CD14-positive monocyte (primary cell): ENCODE results near the gene PTPRD. TPM values are rescaled to one million over a fixed set of nuclear protein-coding genes. Genes with fewer than 3 reads are reported as not detected.

ENCODE experiments used
- DNase-seq, 3 donors: peaks; one replicate each; pipeline ENCODE4 v3.0.0-alpha.2; 2011 to 2022
- H2AFZ ChIP-seq: 2 replicates; pipeline ENCODE4 v1.6.0; 2012; ENCODE audit warnings: mild to moderate bottlenecking, low read depth, low read length, inconsistent platforms; ENCODE audit not compliant: insufficient read depth, poor library complexity, severe bottlenecking
- H3K27ac ChIP-seq, 2 donors: 1 replicate in 1 of 2; 2 replicates in 1 of 2; pipeline ENCODE4 v1.5.1; 2012 to 2013; ENCODE audit warnings: low read length in 2 of 2, control low read depth in 1 of 2, inconsistent platforms in 1 of 2, low read depth in 1 of 2, mild to moderate bottlenecking in 1 of 2
- H3K27me3 ChIP-seq, 2 donors: one replicate each; pipeline versions ENCODE4 v1.6.0 to v1.6.1; 2011 to 2013; ENCODE audit warnings: low read length in 2 of 2; ENCODE audit not compliant: control insufficient read depth in 2 of 2, insufficient read depth in 2 of 2
- H3K36me3 ChIP-seq, 2 donors: replicated peaks in 1 of 2; 1 replicate in 1 of 2; 2 replicates in 1 of 2; pipeline versions ENCODE4 v1.5.1 to v1.6.1; 2012 to 2013; ENCODE audit warnings: low read length in 2 of 2, control low read depth in 1 of 2, inconsistent platforms in 1 of 2, mild to moderate bottlenecking in 1 of 2; ENCODE audit not compliant: insufficient read depth in 2 of 2, control insufficient read depth in 1 of 2
- H3K4me1 ChIP-seq, 2 donors: 1 replicate in 1 of 2; 2 replicates in 1 of 2; pipeline versions ENCODE4 v1.5.1 to v1.6.1; 2012 to 2013; ENCODE audit warnings: low read length in 2 of 2, control low read depth in 1 of 2, inconsistent platforms in 1 of 2, mild to moderate bottlenecking in 1 of 2, moderate library complexity in 1 of 2; ENCODE audit not compliant: insufficient read depth in 2 of 2, control insufficient read depth in 1 of 2
- H3K4me2 ChIP-seq: replicated peaks from 2 replicates; pipeline ENCODE3; 2012; ENCODE audit warnings: low read length, moderate library complexity, mild to moderate bottlenecking; ENCODE audit not compliant: poor library complexity, severe bottlenecking; ENCODE audit errors: extremely low read depth
- H3K4me3 ChIP-seq, 3 experiments: fragments of 200-600 bp in 1 of 3; sonication (generic) in 1 of 3; replicated peaks in 1 of 3; 1 replicate in 2 of 3; 2 replicates in 1 of 3; pipeline ENCODE4 v1.5.1; 2011 to 2013; ENCODE audit warnings: low read length in 3 of 3, mild to moderate bottlenecking in 3 of 3, control low read depth in 2 of 3, low read depth in 2 of 3, inconsistent platforms in 1 of 3, moderate library complexity in 1 of 3
- H3K79me2 ChIP-seq: 2 replicates; pipeline ENCODE4 v1.6.0; 2012; ENCODE audit warnings: mild to moderate bottlenecking, control low read depth, inconsistent platforms, low read length, moderate library complexity; ENCODE audit not compliant: insufficient read depth
- H3K9ac ChIP-seq: 2 replicates; pipeline ENCODE4 v1.6.0; 2017; ENCODE audit warnings: low read length, mild to moderate bottlenecking; ENCODE audit not compliant: insufficient read depth, poor library complexity, severe bottlenecking
- H3K9me3 ChIP-seq, 2 donors: replicated peaks in 1 of 2; 1 replicate in 1 of 2; 2 replicates in 1 of 2; pipeline versions ENCODE4 v1.5.1 to v1.6.1; 2012 to 2013; ENCODE audit warnings: low read length in 2 of 2, control low read depth in 1 of 2; ENCODE audit not compliant: control insufficient read depth in 1 of 2, insufficient read depth in 1 of 2
- H4K20me1 ChIP-seq: 2 replicates; pipeline ENCODE4 v1.6.0; 2012; ENCODE audit warnings: mild to moderate bottlenecking, low read length, control low read depth, moderate library complexity; ENCODE audit not compliant: insufficient read depth
- H3K27ac Mint-ChIP-seq, 7 donors: one replicate each; pipeline ENCODE4 v1.8.0; 2020; ENCODE audit warnings: mild to moderate bottlenecking in 7 of 7, mixed read lengths in 7 of 7, moderate library complexity in 6 of 7, inconsistent platforms in 2 of 7
- H3K27me3 Mint-ChIP-seq, 3 donors: one replicate each; pipeline ENCODE4 v1.8.0; 2021 to 2022; ENCODE audit warnings: low read depth in 3 of 3, mild to moderate bottlenecking in 3 of 3, mixed read lengths in 3 of 3, moderate library complexity in 3 of 3, inconsistent platforms in 1 of 3
- H3K36me3 Mint-ChIP-seq, 2 donors: one replicate each; pipeline ENCODE4 v1.8.0; 2020; ENCODE audit warnings: mixed read lengths in 2 of 2, inconsistent platforms in 1 of 2, mild to moderate bottlenecking in 1 of 2
- H3K4me1 Mint-ChIP-seq: one replicate; pipeline ENCODE4 v1.8.0; 2020; ENCODE audit warnings: mild to moderate bottlenecking, mixed read lengths
- H3K4me3 Mint-ChIP-seq, 2 donors: one replicate each; pipeline ENCODE4 v1.8.0; 2020; ENCODE audit warnings: mild to moderate bottlenecking in 2 of 2, mixed read lengths in 2 of 2, moderate library complexity in 1 of 2
- H3K9me3 Mint-ChIP-seq, 7 donors: one replicate each; pipeline ENCODE4 v1.8.0; 2020 to 2022; ENCODE audit warnings: mixed read lengths in 7 of 7, mild to moderate bottlenecking in 6 of 7, moderate library complexity in 6 of 7, inconsistent platforms in 2 of 7
- CTCF ChIP-seq: fragments of 200-600 bp; IDR thresholded peaks from one replicate; pipeline ENCODE4 v1.8.0; 2022; ENCODE audit warnings: antibody characterized with exemption, mild to moderate bottlenecking
- WGBS: methylation state at CpG from one replicate; pipeline ENCODE4 v1.1.5; 2013; ENCODE audit warnings: missing lambda C conversion rate; ENCODE audit not compliant: insufficient coverage; 5-methylcytosine and 5-hydroxymethylcytosine counted together
- intact Hi-C, 2 donors: fragments of 100-400 bp; cut with micrococcal nuclease; formaldehyde crosslinking; loops; one replicate each; pipeline versions ENCODE4 v1.15.0 to v1.15.1; 2023
- polyA plus RNA-seq, 3 donors: library from polyadenylated mRNA; depleted of rRNA in 1 of 3; unstranded in 2 of 3; stranded (reverse) in 1 of 3; fragments of 300-500 nt in 2 of 3; fragments of >200 nt in 1 of 3; fragmentation: Illumina TruSeq in 2 of 3; gene quantifications; 1 replicate in 2 of 3; 2 replicates in 1 of 3; pipeline ENCODE4 v1.2.3, GENCODE V29; 2012 to 2021

The PTPRD gene
- polyA plus RNA-seq, 3 donors = not detected

GRCh38 chr9:8876303-8876702 is 1736.5 kb downstream of the PTPRD start:
- DNase-seq = no peak
- H3K4me1 Mint-ChIP-seq = no peaks in the 10 kb centered on the region
- Histone ChIP-seq H3K9ac (no peak overlapping the region), H3K4me3 (no peak overlapping the region), H3K79me2 (no peaks in the 10 kb centered on the region), H3K4me1 (no peaks in the 10 kb centered on the region), H2AFZ (no peak overlapping the region), H4K20me1 (no peaks in the 10 kb centered on the region), H3K36me3 (no peaks in the 10 kb centered on the region), H3K4me2 (no peak overlapping the region), H3K9me3 (no peaks in the 10 kb centered on the region), H3K27me3 (no peaks in the 10 kb centered on the region), H3K27ac (no peak overlapping the region)
- no peak for TF ChIP-seq CTCF
- H3K9me3 Mint-ChIP-seq = peaks cover 0 to 5% (median 0%) of the 10 kb centered on the region in 7 donors
- intact Hi-C loops = no loop called here
- no CpG with 5 or more reads among the region's 2 CpGs for WGBS
- no peak overlapping the region for H3K4me3 Mint-ChIP-seq
- no peak overlapping the region for H3K27ac Mint-ChIP-seq
- no peaks in the 10 kb centered on the region for H3K27me3 Mint-ChIP-seq
- H3K36me3 Mint-ChIP-seq = no peaks in the 10 kb centered on the region

GRCh38 chr9:8874482-8874881 is 1738.3 kb downstream of the PTPRD start:
- DNase-seq = no peak
- Histone ChIP-seq H3K9ac (no peak overlapping the region), H3K4me2 (no peak overlapping the region), H3K4me1 (no peaks in the 10 kb centered on the region), H3K4me3 (no peak overlapping the region), H2AFZ (no peak overlapping the region), H3K79me2 (no peaks in the 10 kb centered on the region), H3K9me3 (no peaks in the 10 kb centered on the region), H4K20me1 (no peaks in the 10 kb centered on the region), H3K27ac (no peak overlapping the region), H3K27me3 (no peaks in the 10 kb centered on the region), H3K36me3 (no peaks in the 10 kb centered on the region)
- Mint-ChIP-seq H3K9me3 (peaks cover 0 to 5% (median 0%) of the 10 kb centered on the region in 7 donors), H3K27ac (no peak overlapping the region), H3K4me3 (no peak overlapping the region), H3K27me3 (peaks cover 0 to 2% (median 1%) of the 10 kb centered on the region in 3 donors), H3K36me3 (no peaks in the 10 kb centered on the region), H3K4me1 (no peaks in the 10 kb centered on the region)
- no peak for TF ChIP-seq CTCF
- intact Hi-C loops = no loop called here
- no CpG with 5 or more reads among the region's 1 CpG for WGBS
